ENCODE results near the gene RAB40C.

RAB40C gene

DNA sequence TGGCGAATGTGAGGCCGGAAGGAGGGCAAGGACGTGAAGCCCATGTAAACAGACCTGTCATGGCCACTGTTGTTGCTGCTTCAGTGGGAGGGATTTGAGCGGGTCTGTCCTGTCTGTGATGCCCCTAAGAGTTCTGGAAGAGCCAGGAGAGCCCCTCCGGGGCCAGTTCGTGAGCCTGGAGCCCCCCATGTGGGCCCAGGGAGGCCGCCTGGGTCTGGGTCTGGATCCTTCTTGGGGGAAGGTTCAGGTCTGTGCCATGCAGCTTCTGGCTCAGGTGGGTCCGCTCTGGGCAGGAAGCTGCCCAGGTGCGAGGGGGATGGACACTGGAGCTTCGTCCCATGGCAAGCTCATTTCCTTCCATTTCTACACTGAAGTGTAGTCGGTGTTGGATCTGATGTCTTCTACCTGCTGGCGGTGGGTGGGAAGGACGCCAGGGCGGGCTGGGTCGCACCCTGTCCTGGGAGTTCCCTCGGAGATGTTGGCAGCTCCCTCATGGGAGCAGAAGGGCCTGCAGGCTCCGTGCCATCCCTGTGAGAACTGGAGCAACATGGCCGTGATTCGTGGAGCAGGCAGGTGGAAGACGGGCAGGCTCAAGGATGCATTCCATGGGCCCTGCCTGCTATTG lies 29.7 kb downstream of the RAB40C start:
- no peak for DNase-seq

DNA sequence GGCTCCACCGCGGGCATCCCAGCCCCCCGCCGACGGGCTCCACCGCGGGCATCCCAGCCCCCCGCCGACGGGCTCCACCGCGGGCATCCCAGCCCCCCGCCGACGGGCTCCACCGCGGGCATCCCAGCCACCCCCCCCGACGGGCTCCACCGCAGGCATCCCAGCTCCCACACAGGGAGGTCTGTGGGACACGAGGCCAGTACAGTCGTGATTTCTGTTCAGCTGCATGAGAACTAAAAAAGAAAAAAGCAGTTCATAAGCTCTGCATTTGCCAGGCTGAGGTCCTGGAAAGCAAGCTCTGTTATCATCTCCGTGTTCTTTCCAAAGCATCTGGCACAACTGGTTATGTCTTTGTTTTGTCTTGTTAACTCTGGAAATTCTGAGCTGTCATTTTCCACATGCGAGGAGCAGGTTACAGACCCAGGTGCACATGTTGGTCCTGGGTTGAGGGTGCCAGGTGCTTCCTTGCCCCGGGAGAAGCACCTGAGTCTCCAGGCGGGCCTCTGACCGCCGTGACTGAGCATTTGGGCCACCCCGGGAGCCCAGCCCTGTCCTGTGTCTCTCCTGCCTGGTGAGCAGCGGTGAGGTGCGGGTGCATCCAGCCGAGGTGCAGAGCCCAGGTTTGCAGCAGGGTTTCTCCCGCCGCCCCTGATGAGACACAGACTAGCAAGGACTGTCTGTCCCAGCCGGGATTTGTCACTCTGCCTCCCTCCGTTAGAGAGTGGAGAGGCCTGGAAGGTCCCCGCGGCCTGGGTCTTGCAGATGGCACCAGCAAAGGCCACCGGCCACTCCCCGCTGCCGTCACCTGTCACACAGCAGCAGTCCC lies 31.0 kb downstream of the RAB40C start:
- DNase-seq, result no peak

DNA sequence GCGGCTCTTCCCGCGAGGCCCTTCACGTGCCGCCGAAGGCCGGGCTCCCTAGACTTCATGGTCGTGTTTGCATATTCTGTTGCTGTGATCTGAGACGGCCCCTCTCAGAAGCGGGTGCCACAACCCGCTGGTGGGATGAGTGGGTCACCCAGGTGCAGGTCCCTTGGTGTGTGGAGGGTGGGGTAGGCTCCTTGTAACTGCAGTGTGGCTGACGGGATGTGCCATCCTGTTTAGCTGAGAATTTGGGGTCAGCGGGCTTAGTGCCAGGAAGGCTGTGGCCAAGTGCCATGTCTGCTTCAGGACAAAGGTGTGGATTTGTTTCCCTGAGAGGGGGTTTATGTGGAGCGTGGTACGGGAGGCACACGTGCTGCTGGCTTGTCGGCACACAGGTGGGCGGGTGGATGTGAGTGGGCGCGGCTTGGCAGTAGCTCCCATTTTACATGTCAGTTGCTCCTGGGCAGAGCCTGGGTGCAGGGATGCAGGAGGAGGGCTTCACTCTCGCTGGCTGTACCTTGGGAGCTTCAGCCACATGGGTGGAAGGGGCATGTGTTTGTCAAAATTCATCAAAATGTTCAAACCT lies 31.8 kb downstream of the RAB40C start:
- DNase-seq, result no peak

DNA sequence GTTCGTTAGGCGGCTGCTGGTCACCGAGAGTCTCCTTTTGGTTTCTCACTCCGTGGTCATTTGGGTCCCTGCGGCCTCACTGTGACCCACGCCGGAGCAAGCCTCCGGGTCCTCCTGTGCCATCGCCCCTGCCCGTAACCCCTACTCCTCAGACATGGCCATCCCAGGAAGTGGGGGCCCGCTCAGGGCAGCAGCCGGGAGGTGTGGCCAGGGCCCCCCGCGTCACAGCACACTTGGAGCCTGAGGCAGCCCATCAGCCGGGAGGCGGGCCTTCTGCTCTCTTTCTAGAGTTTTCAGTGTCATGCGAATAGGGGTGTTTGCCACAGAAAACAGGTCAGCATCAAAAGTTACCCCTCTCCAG lies 33.0 kb downstream of the RAB40C start:
- DNase-seq, result no peak

DNA sequence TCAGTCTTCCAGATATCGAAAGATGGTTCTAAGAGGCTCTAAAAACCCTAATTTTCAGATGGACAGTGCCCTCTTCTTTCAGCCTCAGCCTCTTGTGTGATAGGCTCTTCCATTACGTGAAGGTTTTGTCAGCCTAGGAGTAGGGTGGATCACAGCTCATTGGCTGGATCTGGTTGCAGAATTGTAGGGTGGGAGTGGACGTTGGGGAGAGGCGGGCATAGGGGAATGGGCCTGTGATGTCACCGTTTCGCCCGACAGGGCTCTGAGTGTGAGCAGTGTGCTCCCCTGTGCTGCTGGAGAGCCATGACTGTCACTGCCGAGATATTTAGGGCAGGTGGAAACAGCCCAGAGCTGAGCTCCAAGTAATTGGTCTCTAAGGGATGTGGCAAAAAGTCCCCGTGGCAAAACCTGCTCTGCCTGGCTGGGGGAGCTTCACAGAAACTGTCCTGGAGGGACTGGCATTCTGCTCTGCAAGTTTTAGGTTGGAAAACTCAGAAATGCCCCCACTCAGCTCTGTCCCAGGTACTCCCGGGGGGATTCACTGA lies 34.7 kb downstream of the RAB40C start:
- no peak for DNase-seq

DNA sequence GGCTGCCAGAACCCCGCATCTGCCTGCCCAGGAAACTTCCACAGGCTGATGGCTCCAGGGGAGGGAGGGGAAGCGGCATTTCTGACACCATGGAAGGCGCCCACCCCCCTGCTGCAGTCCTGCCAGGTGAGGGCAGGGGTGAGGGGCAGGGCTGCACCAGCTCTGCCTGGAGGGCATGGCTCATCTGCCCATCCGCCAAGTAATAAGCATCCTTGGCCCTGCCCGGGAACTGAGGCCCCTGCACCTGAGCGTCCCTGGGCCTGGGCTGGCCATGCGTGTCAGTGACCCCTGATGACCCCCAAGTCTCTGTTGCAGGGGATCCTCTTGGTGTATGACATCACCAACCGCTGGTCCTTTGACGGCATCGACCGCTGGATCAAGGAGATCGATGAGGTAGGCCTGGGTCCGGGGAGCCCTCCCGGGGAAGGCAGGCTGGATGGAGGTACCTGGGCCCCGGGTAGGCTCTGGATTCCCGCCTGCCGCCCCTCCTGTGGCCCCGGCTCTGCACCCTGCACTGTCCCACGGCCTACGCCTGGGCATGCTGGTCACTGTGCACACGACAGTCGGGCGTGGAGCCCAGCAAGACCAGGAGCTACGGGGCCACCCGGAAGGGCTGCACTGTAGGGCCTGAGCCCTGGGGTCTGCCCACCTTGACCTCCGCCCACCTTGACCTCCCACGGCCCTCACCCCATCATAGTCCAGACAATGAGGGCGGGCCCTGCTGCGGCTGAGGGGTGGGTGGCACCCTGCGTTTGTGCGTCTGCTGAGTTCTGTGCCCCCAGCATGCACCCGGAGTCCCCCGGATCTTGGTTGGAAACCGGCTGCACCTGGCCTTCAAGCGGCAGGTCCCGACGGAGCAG lies 35.5 kb downstream of the RAB40C start:
- DNase-seq, result no peak

DNA sequence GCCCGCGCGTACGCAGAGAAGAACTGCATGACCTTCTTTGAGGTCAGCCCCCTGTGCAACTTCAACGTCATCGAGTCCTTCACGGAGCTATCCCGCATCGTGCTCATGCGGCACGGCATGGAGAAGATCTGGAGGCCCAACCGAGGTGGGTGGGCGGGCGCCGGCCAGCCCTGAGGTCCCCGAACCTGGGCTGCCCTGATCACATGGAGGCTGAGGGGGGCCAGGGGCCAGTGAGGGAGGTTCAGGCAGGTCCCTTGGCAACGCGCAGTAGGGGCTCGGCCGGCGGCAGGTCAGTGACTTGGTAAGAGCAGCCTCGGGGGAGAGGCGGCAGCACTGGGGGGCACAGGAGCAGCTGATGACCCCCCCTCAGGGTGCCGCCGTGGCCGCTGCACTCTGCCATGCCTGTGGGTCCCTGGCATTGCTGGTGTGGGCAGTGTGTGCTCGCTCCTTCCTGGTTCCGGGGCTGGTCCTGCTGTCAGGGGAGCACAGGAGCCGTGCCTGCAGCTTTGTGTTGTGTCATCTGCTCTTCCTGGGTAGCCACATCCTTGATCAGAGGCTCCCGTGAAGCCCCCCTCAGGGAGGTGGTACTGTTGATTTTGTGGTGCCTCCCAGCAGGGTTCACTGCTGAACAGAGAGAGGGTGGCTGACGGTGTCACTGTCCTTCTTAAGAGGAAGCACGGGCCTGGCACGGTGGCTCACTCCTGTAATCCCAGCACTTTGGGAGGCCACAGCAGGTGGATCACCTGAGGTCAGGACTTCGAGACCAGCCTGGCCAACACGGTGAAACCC lies 36.3 kb downstream of the RAB40C start:
- DNase-seq, result no peak

DNA sequence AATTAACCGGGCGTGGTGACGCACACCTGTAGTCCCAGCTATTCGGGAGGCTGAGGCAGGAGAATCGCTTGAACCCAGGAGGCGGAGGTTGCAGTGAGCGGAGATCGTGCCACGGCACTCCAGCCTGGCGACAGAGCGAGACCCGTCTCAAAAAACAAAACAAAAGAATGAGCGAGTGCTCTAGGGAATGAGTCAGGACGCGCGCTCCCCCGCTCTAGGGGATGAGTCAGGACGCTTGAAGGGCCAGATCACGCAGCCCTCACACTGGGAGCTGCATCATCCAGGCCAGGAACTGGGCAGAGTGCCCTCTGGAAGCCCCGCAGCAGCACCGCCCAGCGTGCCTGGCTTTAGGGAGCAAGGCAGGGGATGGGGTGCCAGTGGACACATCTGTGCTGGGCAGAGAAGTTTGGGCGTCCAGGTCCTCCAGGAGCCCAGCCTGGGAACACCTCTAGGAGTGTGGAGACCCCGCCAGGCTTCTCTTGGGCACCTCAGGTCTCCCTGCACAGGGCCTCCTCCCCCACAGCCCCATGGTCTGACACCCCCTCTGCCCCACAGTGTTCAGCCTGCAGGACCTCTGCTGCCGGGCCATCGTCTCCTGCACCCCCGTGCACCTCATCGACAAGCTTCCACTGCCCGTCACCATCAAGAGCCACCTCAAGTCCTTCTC lies 37.1 kb downstream of the RAB40C start:
- no peak for DNase-seq

DNA sequence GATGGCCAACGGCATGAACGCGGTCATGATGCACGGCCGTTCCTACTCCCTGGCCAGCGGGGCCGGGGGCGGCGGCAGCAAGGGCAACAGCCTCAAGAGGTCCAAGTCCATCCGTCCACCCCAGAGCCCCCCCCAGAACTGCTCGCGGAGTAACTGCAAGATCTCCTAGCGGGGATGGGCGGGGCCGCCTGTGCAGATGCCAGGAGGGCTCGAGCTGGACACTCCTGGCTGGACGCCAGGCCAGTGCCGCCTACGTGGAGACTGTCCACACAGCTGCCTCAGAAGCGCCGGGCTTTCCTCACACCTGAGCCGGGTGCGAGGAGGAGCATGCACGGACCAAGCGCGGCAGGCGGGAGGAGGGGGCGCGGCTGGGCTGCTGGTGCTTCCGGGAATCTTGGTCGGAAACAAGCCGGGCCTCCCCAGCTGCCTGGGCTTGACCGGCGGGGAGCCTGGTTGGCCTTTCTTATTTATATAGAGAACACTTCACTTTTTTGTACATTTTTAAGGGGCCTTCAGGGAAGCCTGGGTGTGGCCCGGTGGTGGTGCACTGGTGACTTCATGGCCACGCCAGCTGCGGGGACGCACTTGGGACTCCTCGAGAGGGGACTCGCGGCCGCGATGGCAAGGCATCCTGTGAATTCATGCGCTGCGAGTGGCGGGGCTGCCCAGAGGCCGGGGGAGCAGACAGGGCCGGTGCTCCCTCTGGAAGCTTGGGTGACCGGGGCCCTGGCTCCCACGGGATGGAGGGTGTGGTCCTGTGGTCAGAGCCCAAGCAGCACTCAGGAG lies 37.8 kb downstream of the RAB40C start:
- DNase-seq, result no peak

DNA sequence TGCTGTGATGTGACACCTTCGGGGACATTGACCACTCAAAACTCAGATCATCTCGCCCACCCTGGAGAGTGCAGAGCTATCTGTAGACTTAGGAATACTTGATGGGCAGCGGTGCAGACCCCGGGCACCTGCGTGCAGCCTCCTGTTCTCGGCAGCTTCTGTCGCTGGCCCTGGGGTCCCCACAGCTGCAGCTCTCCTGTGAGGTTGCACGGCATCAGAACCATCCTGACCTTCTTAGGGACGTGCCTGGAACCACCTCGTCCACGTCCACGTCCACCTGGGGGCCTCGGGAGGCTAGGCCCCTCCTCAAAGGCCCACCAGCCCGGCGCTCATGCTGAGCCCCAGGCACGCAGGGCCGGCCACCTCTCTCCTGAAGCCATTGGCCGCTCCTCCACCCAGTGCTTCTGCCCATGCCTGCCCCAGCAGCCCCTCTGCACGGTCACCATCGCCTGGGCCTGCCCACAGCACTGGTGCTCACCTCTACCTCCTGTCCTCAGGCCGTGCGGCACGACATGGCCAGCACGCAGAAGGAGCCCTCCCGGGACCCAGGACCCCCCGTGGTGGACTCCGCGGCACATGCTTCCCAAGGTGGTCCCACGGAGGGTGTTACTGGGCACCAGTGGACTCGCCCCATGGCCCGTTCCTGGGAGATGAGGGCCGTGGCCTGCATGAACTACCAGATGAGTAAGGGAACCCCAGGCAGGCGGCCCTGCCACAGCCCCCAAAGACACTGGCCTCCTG lies 38.6 kb downstream of the RAB40C start:
- DNase-seq, result no peak

DNA sequence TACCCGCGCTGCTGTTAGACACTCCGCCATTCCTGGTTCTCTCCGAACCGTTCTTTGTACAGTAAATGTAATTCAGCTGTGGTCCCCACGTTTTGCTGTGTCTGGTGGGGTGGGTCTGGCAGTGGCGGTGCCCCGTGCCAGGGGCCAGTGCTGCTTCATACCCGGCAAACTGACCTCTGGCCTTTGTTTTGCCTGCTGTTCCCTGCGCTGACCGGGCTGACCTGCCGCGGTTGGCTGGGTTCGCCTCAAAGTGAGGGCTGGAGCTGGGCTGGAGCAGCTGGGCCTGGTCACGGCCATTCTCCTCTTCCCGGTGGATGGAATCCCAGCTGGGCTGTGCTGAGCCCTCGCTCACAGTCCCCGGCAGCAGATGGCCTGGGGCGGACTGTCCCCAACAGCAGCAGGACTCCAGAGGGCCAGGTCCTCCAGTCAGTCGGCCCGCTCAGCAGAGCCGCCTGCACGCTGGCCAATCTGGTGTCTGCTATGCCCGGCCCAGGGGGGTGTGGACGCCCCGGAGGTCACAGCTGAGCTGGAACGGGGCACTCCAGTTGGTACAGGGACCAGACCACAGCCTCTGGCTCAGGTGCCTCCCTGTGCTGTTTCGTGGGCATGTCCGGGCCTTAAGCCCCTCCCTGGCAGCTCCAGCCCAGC lies 39.4 kb downstream of the RAB40C start:
- DNase-seq, result no peak

DNA sequence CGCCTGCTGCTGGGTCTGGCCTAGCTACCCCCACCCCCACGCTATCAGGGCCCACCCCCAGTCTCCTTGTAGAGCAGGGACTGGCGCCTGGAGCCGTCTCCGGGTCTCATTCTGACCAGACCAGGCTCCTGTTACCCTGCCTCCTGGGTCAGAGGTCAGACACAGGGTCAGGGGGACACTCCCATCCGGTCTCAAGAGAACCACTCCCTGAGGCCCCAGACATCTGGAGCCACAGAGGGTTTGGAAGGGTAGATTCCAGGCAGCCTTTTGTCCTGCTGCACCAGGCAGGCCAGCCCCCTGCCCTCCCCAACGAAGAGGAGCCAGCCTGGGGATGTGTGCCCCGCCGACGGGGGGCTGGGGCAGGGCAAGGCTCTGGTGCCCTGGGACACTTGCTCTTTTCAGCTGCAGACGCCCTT lies 40.0 kb downstream of the RAB40C start:
- DNase-seq, result no peak

DNA sequence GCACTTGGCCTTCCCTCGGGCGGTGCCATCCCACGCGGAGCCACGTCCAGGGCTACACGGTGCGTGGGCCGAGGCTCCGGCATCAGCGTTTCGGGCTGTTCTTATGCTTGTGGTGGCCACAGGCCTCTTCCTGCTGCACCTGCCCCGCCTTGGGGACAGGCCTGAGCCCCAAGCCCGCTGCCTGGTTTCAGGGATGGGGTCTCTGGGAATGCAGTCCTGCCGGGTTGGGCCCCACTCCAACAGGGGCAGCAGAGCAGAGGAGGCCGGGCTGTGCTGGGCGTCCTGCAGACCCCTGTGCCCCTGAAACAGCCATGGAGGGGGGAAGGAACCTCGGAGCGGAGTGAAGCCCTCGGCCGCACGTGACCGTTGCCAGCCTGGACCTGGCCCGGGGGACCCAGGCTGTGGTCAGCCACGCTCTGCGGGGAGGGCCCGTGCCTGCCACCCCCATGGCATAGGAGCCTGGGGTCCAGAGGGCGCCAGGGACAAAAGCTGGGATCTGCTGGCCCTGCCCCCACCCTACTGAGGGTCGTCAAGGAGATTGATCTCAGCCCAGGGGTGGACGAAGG lies 40.5 kb downstream of the RAB40C start:
- DNase-seq, result no peak

DNA sequence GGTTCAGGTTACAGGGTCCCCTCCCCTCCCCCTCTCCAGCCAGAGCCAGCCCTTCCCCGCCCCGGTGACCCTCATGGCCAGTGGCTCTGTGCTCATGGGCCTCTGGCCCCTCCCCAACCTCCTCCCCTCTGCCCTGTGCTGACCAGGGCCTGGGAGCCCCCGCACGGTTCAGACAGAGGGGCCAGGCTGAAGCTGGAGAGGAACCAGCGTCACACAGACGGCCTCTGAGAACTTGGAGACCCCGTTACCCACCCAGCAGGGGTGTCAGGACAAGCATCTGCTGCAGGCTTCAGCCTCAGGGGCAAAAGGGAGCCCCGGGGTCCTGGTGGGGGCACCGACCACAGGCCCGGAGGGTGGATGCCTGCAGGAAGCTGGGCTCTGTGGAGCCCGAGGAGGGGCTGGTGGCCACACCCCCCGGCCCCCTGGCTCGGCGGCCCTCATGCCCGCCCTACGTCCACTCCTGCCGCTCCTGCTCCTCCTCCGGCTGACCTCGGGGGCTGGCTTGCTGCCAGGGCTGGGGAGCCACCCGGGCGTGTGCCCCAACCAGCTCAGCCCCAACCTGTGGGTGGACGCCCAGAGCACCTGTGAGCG lies 41.0 kb downstream of the RAB40C start, which contains the start of gene WFIKKN1:
TSS of gene WFIKKN1 (plus strand) at position 171 of the 591 bp plus-strand sequence. CDS start at position 440, 269 bp downstream.
- DNase-seq, result no peak

DNA sequence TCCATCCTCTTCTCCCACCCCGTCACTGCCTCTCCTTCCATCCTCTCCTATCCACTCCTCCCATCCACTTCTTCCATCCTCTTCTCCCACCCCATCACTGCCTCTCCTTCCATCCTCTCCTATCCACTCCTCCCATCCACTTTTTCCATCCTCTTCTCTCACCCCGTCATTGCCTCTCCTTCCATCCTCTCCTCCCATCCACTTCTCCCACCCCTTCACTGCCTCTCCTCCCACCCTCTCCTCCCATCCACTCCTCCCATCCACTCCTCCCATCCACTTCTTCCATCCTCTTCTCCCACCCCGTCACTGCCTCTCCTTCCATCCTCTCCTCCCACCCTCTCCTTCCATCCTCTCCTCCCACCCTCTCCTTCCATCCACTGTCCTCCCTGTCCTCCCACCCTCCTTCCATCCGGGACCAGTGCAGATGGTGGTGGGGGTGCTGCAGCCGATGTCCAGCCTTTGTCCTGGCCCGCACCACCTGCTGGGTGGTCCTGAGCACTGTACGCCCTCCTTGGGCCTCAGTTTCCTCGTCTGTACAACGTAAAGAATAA lies 42.0 kb downstream of the RAB40C start:
- DNase-seq, result no peak

DNA sequence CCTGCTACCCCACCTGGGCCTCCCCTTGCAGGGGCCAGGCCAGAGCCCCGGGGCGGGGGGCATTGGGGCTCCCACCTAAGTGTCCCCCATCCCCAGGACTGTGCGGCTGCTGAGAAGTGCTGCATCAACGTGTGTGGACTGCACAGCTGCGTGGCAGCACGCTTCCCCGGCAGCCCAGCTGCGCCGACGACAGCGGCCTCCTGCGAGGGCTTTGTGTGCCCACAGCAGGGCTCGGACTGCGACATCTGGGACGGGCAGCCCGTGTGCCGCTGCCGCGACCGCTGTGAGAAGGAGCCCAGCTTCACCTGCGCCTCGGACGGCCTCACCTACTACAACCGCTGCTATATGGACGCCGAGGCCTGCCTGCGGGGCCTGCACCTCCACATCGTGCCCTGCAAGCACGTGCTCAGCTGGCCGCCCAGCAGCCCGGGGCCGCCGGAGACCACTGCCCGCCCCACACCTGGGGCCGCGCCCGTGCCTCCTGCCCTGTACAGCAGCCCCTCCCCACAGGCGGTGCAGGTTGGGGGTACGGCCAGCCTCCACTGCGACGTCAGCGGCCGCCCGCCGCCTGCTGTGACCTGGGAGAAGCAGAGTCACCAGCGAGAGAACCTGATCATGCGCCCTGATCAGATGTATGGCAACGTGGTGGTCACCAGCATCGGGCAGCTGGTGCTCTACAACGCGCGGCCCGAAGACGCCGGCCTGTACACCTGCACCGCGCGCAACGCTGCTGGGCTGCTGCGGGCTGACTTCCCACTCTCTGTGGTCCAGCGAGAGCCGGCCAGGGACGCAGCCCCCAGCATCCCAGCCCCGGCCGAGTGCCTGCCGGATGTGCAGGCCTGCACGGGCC lies 42.8 kb downstream of the RAB40C start:
- DNase-seq, result no peak

DNA sequence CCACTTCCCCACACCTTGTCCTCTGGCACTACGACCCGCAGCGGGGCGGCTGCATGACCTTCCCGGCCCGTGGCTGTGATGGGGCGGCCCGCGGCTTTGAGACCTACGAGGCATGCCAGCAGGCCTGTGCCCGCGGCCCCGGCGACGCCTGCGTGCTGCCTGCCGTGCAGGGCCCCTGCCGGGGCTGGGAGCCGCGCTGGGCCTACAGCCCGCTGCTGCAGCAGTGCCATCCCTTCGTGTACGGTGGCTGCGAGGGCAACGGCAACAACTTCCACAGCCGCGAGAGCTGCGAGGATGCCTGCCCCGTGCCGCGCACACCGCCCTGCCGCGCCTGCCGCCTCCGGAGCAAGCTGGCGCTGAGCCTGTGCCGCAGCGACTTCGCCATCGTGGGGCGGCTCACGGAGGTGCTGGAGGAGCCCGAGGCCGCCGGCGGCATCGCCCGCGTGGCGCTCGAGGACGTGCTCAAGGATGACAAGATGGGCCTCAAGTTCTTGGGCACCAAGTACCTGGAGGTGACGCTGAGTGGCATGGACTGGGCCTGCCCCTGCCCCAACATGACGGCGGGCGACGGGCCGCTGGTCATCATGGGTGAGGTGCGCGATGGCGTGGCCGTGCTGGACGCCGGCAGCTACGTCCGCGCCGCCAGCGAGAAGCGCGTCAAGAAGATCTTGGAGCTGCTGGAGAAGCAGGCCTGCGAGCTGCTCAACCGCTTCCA lies 43.6 kb downstream of the RAB40C start:
- no peak for DNase-seq

Data from NCI-H1694 (cell line).